Measurements from ENCODE around the gene RPS15A.
"Not testable (repeated sequence)": the region's sequence is repeated elsewhere in the genome, so short reads cannot be mapped to it uniquely, and the experiment has no call there.

RPS15A gene

GRCh38 chr16:18796377-18796776 lies 6.2 kb upstream of the RPS15A start:
- no peak for DNase-seq

- no peak for DNase-seq
Observed at GRCh38 chr16:18792836-18793433, 2.8 kb upstream of the RPS15A start.

DNA sequence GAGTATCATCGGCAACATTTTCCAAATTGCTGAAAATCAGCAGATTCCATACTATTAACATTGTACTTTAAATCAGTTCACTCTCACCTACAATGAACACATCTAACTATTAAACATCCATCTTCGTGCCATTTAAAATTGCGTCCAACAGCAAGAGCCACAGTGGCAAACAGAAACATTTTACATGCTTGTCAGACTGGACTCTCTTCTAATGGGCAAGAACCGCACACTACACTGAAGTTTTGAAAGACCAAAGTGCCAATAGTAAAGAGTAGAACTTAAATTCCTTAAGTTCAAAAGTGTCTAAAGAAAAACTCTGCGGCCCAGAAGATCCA lies 652 bp downstream of the RPS15A start:
- DNase-seq = no peak

DNA sequence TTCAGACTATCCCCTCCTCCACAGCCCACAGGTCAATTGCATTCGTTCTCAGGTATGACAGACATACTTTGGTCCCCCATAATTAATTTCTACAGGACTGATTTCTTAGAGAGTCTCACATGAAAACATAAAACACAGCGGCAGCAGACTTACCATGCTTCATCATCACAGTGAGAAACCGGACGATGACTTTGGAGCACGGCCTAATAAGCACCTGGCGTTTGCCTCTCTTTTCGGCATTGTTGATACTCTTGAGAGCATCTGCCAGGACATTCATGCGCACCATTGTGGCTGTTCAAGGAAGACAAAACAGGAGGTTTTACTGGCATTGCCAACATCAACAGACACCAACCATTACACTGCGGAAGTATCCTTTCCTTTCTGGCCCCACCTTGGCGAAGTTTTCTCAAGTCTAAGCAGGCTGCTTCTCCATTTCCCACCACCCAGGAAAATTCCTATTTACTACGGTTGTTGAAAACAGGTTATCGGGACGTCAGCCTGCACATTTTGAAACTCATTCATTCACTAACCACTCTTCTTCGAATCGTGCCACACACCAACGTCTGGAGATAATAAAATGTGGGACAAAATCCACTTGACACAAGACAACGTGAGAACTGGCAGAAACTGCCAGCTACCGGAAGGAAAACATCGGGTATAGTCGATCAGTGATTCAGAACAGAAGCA lies 1.2 kb downstream of the RPS15A start:
- no peak for DNase-seq

DNA sequence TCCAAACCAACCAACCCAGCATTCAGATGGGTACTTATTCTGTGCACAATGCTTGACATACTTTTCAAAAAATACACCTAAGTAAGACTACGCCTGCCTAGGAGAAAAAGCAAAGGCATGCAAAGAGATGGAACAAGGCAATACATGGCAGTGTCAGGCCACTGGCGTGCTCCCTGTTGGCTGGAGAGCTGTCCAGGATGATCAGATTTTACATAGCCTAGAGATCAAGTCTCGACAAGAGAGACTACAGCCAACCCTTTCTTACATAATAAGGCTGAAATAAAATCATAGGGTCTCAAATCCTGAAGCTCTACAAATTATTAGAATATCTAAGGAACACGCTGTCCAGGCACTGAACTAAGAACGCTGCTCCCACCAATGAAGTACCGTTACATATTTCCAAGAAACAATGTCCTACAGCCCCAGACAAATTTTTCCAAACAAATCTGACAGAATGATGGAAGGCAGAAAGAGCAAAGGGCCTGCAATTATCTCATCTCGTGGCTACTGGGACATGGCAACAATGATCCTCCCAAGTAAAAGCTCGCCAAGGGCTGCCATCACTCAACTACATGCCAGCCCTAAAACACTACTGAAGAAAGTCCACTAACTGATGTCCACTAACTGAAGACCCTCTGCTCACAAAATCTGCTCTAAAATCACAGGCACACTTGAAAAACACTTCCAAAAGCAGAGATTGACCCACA lies 5.1 kb downstream of the RPS15A start:
- DNase-seq = no peak

DNA sequence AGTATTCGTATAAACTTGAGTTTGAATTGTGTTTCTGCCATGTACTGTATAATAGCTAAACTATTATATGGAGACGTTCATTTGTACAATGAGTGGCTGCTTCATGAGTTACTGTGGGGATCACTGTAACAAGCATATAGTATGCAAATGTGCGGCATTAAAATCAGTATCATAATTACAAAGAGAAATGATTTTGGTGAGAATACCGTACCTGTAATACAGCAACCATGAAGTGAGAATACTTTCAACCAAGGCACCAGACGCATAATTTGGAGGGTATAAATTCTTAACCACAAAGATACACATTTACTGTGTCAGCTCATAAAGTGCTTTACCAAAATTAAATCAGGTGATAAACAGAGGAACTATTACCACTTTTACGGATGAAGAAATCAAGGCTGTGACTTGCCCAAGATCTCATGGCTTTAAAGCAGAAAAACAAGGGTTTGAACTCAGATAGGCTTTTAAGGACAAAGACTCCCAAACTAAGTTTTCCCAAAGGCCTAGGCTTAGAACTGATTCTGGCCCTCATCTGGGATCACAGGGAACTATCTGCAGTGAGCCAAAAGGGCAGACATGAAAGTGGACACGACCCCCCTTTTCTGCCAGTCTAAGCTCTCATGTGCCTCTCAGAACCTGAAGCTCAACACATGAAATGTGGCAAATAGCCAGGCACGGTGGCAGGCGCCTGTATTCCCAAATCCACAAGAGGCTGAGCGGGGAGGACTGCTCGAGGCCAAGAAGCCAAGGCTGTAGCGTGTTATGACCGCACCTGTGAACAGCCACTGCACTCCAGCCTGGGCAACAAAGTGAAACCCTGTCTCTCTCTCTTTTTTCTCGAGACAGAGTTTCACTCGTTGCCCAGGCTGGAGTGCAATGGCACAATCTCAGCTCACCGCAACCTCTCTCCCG lies 6.4 kb downstream of the RPS15A start:
- no peak for DNase-seq

DNA sequence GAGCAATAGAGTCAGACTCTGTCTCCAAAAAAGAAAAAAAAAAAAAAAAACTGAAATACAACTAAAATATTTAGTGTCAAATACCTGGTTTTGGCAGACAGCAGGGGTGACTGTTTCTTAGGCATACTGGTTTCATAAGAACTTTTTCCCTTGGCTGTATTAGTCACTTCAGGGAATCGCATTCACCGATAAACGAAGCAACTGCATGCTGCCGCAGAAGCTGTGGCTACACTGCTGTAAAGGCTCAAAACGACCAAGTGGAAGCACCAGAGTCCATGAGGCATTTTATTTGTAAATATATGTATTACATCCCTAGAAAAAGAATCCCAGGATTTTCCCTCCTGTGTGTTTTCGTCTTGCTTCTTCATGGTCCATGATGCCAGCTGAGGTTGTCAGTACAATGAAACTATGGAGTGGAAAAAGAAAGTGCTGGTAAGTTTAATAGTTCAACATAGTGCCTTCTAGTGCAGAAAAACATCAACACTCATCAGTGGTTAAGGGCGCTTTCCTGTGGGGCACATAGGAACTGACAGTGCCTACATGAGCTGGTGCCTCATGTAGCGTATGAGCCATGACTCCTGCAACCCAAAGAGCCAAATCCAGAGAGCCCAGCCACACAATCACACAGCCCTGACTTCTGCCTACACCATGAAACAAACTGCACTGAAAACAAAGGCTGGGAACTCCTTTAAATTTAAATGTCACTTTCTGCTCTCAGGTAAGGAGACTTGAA lies 7.3 kb downstream of the RPS15A start:
- no peak for DNase-seq

GRCh38 chr16:18781232-18781631 lies 8.9 kb downstream of the RPS15A start:
- not testable (repeated sequence) for DNase-seq

DNA sequence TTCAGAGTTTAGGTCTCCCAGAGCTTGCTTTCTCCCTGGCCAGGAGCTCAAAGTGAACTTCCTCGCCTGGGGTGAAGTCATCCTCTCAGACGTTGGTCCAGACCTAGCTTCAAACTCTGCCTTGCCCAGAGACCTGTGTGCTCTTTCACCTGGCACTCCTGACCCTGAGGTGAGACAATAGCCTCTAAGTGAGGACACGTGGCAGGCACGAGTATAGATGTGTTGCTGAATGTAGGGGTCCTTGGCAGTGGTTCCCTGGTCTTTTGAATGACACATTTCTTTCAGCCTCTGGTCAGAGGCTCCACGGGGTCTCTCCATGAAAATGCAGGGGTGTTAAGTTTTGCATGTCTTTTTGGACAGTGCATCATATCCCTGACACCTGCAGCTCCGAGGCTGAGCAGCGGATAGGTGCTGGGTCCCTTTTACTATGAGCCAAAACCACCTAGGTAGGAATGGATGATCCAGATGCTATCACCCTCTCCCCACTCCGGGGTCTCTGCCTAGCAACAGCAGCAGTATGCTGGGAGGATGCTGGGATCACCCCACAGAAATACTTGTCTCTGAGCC lies 9.6 kb downstream of the RPS15A start:
- not testable (repeated sequence) for DNase-seq

DNA sequence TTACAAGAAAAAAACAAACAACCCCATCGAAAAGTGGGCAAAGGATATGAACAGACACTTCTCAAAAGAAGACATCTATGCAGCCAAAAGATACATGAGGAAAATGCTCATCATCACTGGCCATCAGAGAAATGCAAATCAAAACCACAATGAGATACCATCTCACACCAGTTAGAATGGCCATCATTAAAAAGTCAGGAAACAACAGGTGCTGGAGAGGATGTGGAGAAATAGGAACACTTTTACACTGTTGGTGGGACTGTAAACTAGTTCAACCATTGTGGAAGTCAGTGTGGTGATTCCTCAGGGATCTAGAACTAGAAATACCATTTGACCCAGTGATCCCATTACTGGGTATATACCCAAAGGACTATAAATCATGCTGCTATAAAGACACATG lies 12.5 kb downstream of the RPS15A start:
- DNase-seq = not testable (repeated sequence)

- not testable (repeated sequence) for DNase-seq
Observed at GRCh38 chr16:18776334-18776733, 13.8 kb downstream of the RPS15A start.

DNA sequence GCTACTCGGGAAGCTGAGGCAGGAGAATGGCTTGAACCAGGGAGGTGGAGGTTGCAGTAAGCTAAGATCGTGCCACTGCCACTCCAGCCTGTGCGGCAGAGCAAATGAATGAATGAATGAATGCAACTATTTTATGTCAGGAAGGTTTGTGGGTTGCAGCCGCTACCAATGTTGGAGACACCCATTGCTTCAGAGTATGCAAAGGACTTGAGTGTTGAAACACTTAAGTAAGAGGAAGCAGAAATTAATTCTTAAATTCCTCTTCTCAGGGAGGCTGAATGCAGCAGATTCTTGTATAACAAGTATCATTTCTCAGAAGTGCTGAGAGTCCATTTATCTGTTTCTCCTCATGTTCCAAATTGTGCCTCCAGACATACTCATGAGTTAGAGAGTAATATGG lies 15.5 kb downstream of the RPS15A start:
- not testable (repeated sequence) for DNase-seq

GRCh38 chr16:18772171-18772570 lies 18.0 kb downstream of the RPS15A start:
- not testable (repeated sequence) for DNase-seq

DNA sequence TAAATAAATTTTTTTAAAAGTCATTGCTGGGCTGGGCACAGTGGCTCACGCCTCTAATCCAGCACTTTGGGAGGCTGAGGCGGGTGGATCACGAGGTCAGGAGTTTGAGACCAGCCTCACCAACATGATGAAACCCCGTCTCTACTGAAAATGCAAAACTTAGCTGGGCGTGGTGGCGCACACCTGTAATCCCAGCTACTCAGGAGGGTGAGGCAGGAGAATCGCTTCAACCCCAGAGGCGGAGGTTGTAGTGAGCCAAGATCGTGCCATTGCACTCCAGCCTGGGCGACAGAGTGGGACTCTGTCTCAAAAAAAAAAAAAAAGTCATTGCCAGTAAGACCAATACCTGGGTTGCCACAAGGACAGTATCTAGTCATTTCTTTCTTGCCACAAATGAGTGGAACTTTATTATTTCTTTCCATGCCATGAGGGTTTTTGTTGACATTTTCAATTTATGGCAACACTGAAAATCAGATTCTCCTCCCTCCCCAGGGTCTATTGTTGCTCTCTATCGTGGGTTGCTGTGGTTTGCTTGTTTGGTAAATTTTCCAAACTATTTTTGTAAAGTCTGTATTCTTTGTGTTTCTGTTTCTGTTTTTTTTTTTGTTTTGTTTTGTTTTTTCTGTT lies 19.7 kb downstream of the RPS15A start:
- not testable (repeated sequence) for DNase-seq

- DNase-seq = not testable (repeated sequence)
Observed at GRCh38 chr16:18767217-18767616, 22.9 kb downstream of the RPS15A start.

- not testable (repeated sequence) for DNase-seq
Observed at GRCh38 chr16:18762713-18763112, 27.4 kb downstream of the RPS15A start.

GRCh38 chr16:18759598-18760520 lies 30.3 kb downstream of the RPS15A start:
- DNase-seq = not testable (repeated sequence)

DNA sequence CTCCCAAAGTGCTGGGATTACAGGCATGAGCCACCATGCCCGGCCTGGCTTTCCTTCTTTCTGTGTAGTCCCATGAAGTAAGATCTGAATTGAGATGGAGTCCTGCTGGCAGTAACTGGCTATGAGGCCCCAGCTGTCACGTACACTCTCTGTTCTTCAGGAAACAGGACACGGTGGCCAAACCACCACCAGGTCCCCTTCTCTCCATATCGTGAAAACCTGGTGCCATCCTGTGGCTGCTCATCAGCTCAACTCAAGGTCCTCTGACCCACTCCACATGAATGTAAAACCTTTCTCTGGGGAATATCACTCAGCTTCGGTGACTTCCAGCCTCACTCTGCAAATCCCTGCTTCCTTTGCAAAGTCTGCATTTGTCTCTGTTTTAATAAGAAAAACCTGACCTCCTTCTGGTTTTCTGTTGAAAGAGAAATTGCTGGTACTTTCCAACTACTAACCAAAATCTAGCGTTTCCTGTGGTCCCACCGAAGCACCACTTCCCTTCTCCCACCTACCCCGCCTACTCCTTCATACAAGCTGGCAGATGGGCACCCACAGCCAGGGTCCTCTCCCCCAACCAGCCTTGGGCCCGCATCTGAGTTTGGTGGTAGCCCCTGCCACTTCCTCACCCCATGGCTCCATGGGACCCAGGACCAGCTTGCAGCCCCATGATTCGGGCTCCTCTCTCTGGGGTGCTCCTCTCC lies 32.0 kb downstream of the RPS15A start:
- DNase-seq = not testable (repeated sequence)

GRCh38 chr16:18756639-18757038 lies 33.5 kb downstream of the RPS15A start:
- DNase-seq = not testable (repeated sequence)

DNA sequence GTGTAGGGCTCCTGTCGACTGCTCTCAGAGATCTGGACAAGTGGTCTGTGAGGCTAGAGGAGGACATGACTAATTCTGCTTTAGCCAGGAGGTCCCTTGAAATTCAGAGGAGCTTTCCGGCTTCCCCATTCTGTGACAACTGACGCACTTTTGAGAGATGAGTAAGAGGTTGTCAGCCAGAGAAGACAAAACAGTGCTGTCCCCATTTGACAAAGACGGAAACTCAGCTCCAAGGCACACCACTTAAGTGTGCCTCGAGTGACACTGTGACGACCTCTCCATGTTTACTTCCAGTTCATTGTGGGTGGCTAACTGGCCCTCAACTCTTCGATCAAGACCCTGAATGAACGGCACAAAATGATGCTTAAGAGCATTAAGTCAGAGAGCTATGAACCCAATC lies 47.3 kb downstream of the RPS15A start:
- not testable (repeated sequence) for DNase-seq

Measured in EL (cell line).